Activated CD4-positive, alpha-beta T cell treated with anti-CD3 and anti-CD28 coated beads, Interleukin-2, amount 50 U/mL, for 16 hours (primary cell): ENCODE data around the gene SMTN.
A peak's percentile ranks its signal among the peaks of the same experiment; 100 is the strongest.

ENCODE experiments used
- DNase-seq: peaks from one replicate; pipeline ENCODE4 v3.0.0-alpha.2; 2020

The SMTN gene

GRCh38 chr22:31133911-31134310, 52.8 kb downstream of the SMTN start:
- DNase-seq: no peak

GRCh38 chr22:31134688-31135087, 53.6 kb downstream of the SMTN start:
- DNase-seq: no peak

GRCh38 chr22:31135706-31136105, 54.6 kb downstream of the SMTN start:
- no peak for DNase-seq

GRCh38 chr22:31136155-31136554, 55.0 kb downstream of the SMTN start:
- no peak for DNase-seq

- DNase-seq: no peak
These were observed 55.6 kb downstream of the SMTN start for GRCh38 chr22:31136711-31137110.

GRCh38 chr22:31137721-31138120, 56.6 kb downstream of the SMTN start:
- DNase-seq: no peak

- no peak for DNase-seq
These were observed 57.0 kb downstream of the SMTN start for GRCh38 chr22:31138126-31138525.

- no peak for DNase-seq
These were observed 57.9 kb downstream of the SMTN start for GRCh38 chr22:31139066-31139465.

- no peak for DNase-seq
These were observed 59.0 kb downstream of the SMTN start, which contains the start of gene PLA2G3 for GRCh38 chr22:31139866-31140716. Gene PLA2G3 (minus strand): TSS chr22:31140508. CDS start chr22:31140354, 154 bp downstream.

GRCh38 chr22:31140746-31141145, 59.6 kb downstream of the SMTN start:
- no peak for DNase-seq

- DNase-seq: no peak
These were observed 60.4 kb downstream of the SMTN start for GRCh38 chr22:31141551-31141950.

- no peak for DNase-seq
These were observed 61.2 kb downstream of the SMTN start for GRCh38 chr22:31142285-31142684.

GRCh38 chr22:31143038-31143437, 61.9 kb downstream of the SMTN start:
- DNase-seq: no peak

- DNase-seq: no peak
These were observed 62.4 kb downstream of the SMTN start for GRCh38 chr22:31143537-31143936.

- peak; percentile 25 for DNase-seq
These were observed 63.1 kb downstream of the SMTN start for GRCh38 chr22:31144223-31144622.

- DNase-seq: no peak
These were observed 67.4 kb downstream of the SMTN start for GRCh38 chr22:31148488-31148887.

GRCh38 chr22:31148953-31149627, 68.0 kb downstream of the SMTN start:
- DNase-seq: peak; percentile 49

- no peak for DNase-seq
These were observed 69.5 kb downstream of the SMTN start for GRCh38 chr22:31150615-31151014.

- no peak for DNase-seq
These were observed 70.8 kb downstream of the SMTN start for GRCh38 chr22:31151872-31152271.

GRCh38 chr22:31153357-31153756, 72.2 kb downstream of the SMTN start:
- DNase-seq: no peak
